ENCODE measurements around the gene FAM120A.

FAM120A gene

GRCh38 chr9:93574091-93574899, 122.8 kb downstream of the FAM120A start:
- TF ChIP-seq REST (IDR thresholded peaks at IDR 0.05; ENCODE audit: insufficient read depth in 1 of 2, low read depth in 2 of 2, low read length in 2 of 2): no peak
- no peak for TF ChIP-seq SIN3A (IDR thresholded peaks at IDR 0.05; ENCODE audit: borderline replicate concordance, insufficient read depth, low read length)
- no peak for TF ChIP-seq FOXP2 (optimal IDR thresholded peaks at IDR 0.05; ENCODE audit: borderline replicate concordance, extremely low read depth, extremely low read length, insufficient read depth)
- TF ChIP-seq POLR2AphosphoS5 (IDR thresholded peaks at IDR 0.05; ENCODE audit: low read depth, low read length): no peak
- TF ChIP-seq TAF1 (IDR thresholded peaks at IDR 0.05; ENCODE audit: borderline replicate concordance, insufficient read depth, low read length): no peak

- no peak for TF ChIP-seq TAF1 (IDR thresholded peaks at IDR 0.05; ENCODE audit: borderline replicate concordance, insufficient read depth, low read length)
- no peak for TF ChIP-seq POLR2AphosphoS5 (IDR thresholded peaks at IDR 0.05; ENCODE audit: low read depth, low read length)
- no peak for TF ChIP-seq SIN3A (IDR thresholded peaks at IDR 0.05; ENCODE audit: borderline replicate concordance, insufficient read depth, low read length)
- TF ChIP-seq REST (IDR thresholded peaks at IDR 0.05; ENCODE audit: insufficient read depth in 1 of 2, low read depth in 2 of 2, low read length in 2 of 2): no peak
Measured at GRCh38 chr9:93574900-93575795, 123.7 kb downstream of the FAM120A start.

GRCh38 chr9:93575796-93576257, 124.3 kb downstream of the FAM120A start:
- no peak for TF ChIP-seq TAF1 (IDR thresholded peaks at IDR 0.05; ENCODE audit: borderline replicate concordance, insufficient read depth, low read length)

GRCh38 chr9:93576258-93577077, 125.0 kb downstream of the FAM120A start, which contains the start of gene PHF2:
PHF2 (plus strand) TSS chr9:93576584; CDS start chr9:93576774, 190 bp downstream.
- TF ChIP-seq SIN3A (IDR thresholded peaks at IDR 0.05; ENCODE audit: borderline replicate concordance, insufficient read depth, low read length) (no peak), POLR2AphosphoS5 (IDR thresholded peaks at IDR 0.05; ENCODE audit: low read depth, low read length) (no peak), TAF1 (IDR thresholded peaks at IDR 0.05; ENCODE audit: borderline replicate concordance, insufficient read depth, low read length) (no peak), FOXP2 (optimal IDR thresholded peaks at IDR 0.05; ENCODE audit: borderline replicate concordance, extremely low read depth, extremely low read length, insufficient read depth) (no peak), REST (IDR thresholded peaks at IDR 0.05; ENCODE audit: insufficient read depth in 1 of 2, low read depth in 2 of 2, low read length in 2 of 2) (no peak)

Measured in PFSK-1 (cell line).